GM12878 (cell line): ENCODE measurements around the gene KLF9.

Experiments
- ETV6 ChIP-seq, 2 experiments: fragments of 450-650 bp in 1 of 2; IDR thresholded peaks in 1 of 2; conservative IDR thresholded peaks in 1 of 2; 2 replicates each; pipeline ENCODE4 v1.6.1; 2014; ENCODE audit warnings: antibody characterized with exemption in 1 of 2, borderline replicate concordance in 1 of 2, low read depth in 1 of 2, mild to moderate bottlenecking in 1 of 2, moderate library complexity in 1 of 2
- POLR2AphosphoS5 ChIP-seq: IDR thresholded peaks from 2 replicates; pipeline ENCODE4 v1.6.1; 2011; ENCODE audit warnings: mild to moderate bottlenecking, low read length, inconsistent platforms
- YY1 ChIP-seq: IDR thresholded peaks from 2 replicates; pipeline ENCODE4 v1.6.1; 2011; ENCODE audit warnings: low read depth, mild to moderate bottlenecking, low read length

DNA sequence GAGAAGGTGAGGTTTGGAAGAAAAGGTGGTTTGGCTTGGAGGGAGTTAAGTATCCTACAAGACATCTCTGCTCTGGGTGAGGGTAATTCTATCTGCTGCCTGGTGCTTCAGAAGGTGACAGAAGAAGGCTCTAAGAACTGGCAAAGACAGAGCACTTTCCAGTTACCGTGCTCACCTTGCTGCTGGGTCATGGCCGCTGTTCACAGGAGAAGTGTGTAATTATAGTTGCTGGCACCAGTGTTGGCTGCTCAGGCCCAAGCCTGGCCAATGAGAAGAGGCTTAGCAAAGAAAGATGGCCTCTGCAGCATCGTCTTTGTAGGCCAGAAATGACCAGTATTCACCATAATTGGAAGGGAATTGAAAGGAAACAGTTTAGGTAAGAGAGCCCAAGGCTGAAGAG, 37.9 kb upstream of the KLF9 start:
- TF ChIP-seq YY1 (no peak), ETV6 (conservative IDR thresholded peaks at IDR 0.05 in 1 of 2, IDR thresholded peaks at IDR 0.05 in 1 of 2; ENCODE audit: borderline replicate concordance in 1 of 2, low read depth in 1 of 2) (no peak), POLR2AphosphoS5 (no peak)
